HG03460 (cell line): ENCODE measurements around the gene SERTAD2.

Experiments used
- ATAC-seq: cut with Tn5 transposase; IDR thresholded peaks from one replicate; pipeline ENCODE4 v1.9.1; 2021; ENCODE audit not compliant: unreplicated experiment

The SERTAD2 gene

GRCh38 chr2:64587561-64587960, 66.2 kb downstream of the SERTAD2 start:
- ATAC-seq: no peak

- ATAC-seq: no peak
Observed at GRCh38 chr2:64586883-64587481, 66.7 kb downstream of the SERTAD2 start.

- no peak for ATAC-seq
Observed at GRCh38 chr2:64586054-64586453, 67.7 kb downstream of the SERTAD2 start.

- ATAC-seq: peak; percentile 76
Observed at GRCh38 chr2:64582774-64583340, 70.9 kb downstream of the SERTAD2 start.

GRCh38 chr2:64581777-64582539, 71.8 kb downstream of the SERTAD2 start:
- peak; percentile 48 for ATAC-seq
